ENCODE measurements around the gene SLC5A10.
"Not testable (repeated sequence)": the region's sequence is repeated elsewhere in the genome, so short reads cannot be mapped to it uniquely, and the experiment has no call there.

Gene SLC5A10

GRCh38 chr17:18951941-18952842 is at the start of gene SLC5A10:
SLC5A10 (plus strand) TSS chr17:18952165; CDS start chr17:18952206, 41 bp downstream.
- DNase-seq = no peak

GRCh38 chr17:18904482-18904881 is 47.5 kb upstream of the SLC5A10 start:
- no peak for DNase-seq

GRCh38 chr17:18905226-18905625 is 46.7 kb upstream of the SLC5A10 start:
- no peak for DNase-seq

- no peak for DNase-seq
These were observed 41.6 kb upstream of the SLC5A10 start for GRCh38 chr17:18910326-18910725.

GRCh38 chr17:18910881-18911280 is 41.1 kb upstream of the SLC5A10 start:
- no peak for DNase-seq

- no peak for DNase-seq
These were observed 35.0 kb upstream of the SLC5A10 start for GRCh38 chr17:18916816-18917500.

- DNase-seq = no peak
These were observed 34.4 kb upstream of the SLC5A10 start for GRCh38 chr17:18917506-18918032.

GRCh38 chr17:18919963-18920362 is 32.0 kb upstream of the SLC5A10 start:
- DNase-seq = no peak

- DNase-seq = no peak
These were observed 31.0 kb upstream of the SLC5A10 start for GRCh38 chr17:18920911-18921441.

GRCh38 chr17:18921485-18921884 is 30.5 kb upstream of the SLC5A10 start:
- DNase-seq = no peak

GRCh38 chr17:18921912-18922451 is 30.0 kb upstream of the SLC5A10 start:
- DNase-seq = no peak

GRCh38 chr17:18922596-18922995 is 29.4 kb upstream of the SLC5A10 start:
- not testable (repeated sequence) for DNase-seq

- no peak for DNase-seq
These were observed 26.8 kb upstream of the SLC5A10 start for GRCh38 chr17:18925187-18925586.

- no peak for DNase-seq
These were observed 23.3 kb upstream of the SLC5A10 start for GRCh38 chr17:18928628-18929125.

- DNase-seq = no peak
These were observed 19.5 kb upstream of the SLC5A10 start for GRCh38 chr17:18932360-18933055.

- no peak for DNase-seq
These were observed 18.6 kb upstream of the SLC5A10 start for GRCh38 chr17:18933102-18934058.

- DNase-seq = no peak
These were observed 13.8 kb upstream of the SLC5A10 start for GRCh38 chr17:18937981-18938691.

GRCh38 chr17:18938692-18939023 is 13.3 kb upstream of the SLC5A10 start:
- DNase-seq = no peak

GRCh38 chr17:18944646-18945045 is 7.3 kb upstream of the SLC5A10 start:
- no peak for DNase-seq

GRCh38 chr17:18946536-18946935 is 5.4 kb upstream of the SLC5A10 start:
- no peak for DNase-seq

GRCh38 chr17:18947866-18948265 is 4.1 kb upstream of the SLC5A10 start:
- no peak for DNase-seq

All from GF-D8 (cell line).